Ectodermal cell (in vitro differentiated cells): ENCODE measurements around the gene F8.
"Not testable (repeated sequence)": the region's sequence is repeated elsewhere in the genome, so short reads cannot be mapped to it uniquely, and the experiment has no call there.

Source experiments
- H3K27ac ChIP-seq: 2 replicates; pipeline ENCODE4 v1.7.0; 2013; ENCODE audit warnings: mild to moderate bottlenecking, low read depth, low read length; ENCODE audit not compliant: insufficient read depth, poor library complexity, severe bottlenecking
- H3K27me3 ChIP-seq: 2 replicates; pipeline ENCODE4 v1.7.0; 2013; ENCODE audit warnings: mild to moderate bottlenecking, low read length; ENCODE audit not compliant: insufficient read depth, control insufficient read depth, poor library complexity, severe bottlenecking
- H3K36me3 ChIP-seq: one replicate; pipeline ENCODE4 v1.7.0; 2013; ENCODE audit warnings: low read length; ENCODE audit not compliant: control insufficient read depth, insufficient read depth
- H3K4me1 ChIP-seq: one replicate; pipeline ENCODE4 v1.7.0; 2013; ENCODE audit warnings: low read length; ENCODE audit not compliant: control insufficient read depth, insufficient read depth
- H3K4me3 ChIP-seq: 2 replicates; pipeline ENCODE4 v1.7.0; 2013; ENCODE audit warnings: low read depth, low read length, control low read depth; ENCODE audit not compliant: insufficient read depth
- H3K9me3 ChIP-seq: 2 replicates; pipeline ENCODE4 v1.7.0; 2013; ENCODE audit warnings: mild to moderate bottlenecking, low read length, moderate library complexity; ENCODE audit not compliant: control insufficient read depth
- WGBS, 2 experiments: methylation state at CpG; one replicate each; pipeline ENCODE4 v1.1.7; 2013; ENCODE audit warnings: missing lambda C conversion rate in 2 of 2; 5-methylcytosine and 5-hydroxymethylcytosine counted together

Gene F8

DNA sequence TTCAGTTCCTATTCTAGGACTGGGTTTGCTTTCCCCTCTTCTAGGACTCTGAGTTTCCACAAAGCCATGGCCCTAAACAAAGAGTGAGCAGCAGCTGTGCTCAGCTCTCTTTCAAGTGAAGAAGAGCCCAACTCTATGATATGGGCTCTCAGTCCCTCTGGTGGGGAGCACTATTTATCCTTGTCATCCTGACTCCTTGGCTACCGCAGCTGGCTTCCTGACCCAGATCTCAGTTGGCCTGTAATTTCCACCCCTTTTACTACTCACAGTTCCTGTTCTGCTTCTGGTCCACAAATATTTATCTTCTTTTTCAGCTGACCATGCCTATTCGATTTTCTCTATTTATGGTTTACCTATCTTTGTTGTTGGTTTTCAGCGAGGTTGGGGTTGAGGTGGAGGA lies 33.8 kb downstream of the F8 start:
- Histone ChIP-seq H3K9me3 (no peaks in the 10 kb centered on the region), H3K36me3 (no peaks in the 10 kb centered on the region), H3K4me1 (no peaks in the 10 kb centered on the region), H3K27me3 (no peaks in the 10 kb centered on the region), H3K4me3 (no peak overlapping the region), H3K27ac (no peak overlapping the region)
- WGBS, 2 experiments: 68 to 83% methylated on average over 1 of the region's 3 CpGs

DNA sequence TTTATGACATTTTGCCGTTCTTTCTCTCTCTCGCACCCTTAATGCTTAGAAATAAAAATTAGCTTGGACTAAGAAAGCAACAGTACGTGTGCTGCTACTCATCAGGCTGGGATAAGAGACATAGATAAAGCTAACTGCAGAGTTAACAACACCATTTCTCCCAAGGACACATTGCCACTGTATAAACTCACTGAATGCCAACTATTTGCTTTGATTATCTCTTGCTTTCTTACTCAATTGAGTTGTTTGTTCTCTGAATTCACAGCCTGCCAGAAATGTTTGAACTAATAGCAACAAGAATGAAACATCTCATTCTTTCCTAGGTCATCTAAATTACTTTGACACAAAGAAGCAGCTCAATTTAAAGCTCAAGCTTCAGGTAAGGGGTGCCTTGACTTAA lies 34.6 kb downstream of the F8 start:
- Histone ChIP-seq H3K27ac (no peak overlapping the region), H3K4me3 (no peak overlapping the region), H3K36me3 (no peaks in the 10 kb centered on the region), H3K9me3 (no peaks in the 10 kb centered on the region), H3K4me1 (no peaks in the 10 kb centered on the region), H3K27me3 (no peaks in the 10 kb centered on the region)
- WGBS, 2 experiments: 86 to 100% methylated on average over 1 to 3 of the region's 3 CpGs

DNA sequence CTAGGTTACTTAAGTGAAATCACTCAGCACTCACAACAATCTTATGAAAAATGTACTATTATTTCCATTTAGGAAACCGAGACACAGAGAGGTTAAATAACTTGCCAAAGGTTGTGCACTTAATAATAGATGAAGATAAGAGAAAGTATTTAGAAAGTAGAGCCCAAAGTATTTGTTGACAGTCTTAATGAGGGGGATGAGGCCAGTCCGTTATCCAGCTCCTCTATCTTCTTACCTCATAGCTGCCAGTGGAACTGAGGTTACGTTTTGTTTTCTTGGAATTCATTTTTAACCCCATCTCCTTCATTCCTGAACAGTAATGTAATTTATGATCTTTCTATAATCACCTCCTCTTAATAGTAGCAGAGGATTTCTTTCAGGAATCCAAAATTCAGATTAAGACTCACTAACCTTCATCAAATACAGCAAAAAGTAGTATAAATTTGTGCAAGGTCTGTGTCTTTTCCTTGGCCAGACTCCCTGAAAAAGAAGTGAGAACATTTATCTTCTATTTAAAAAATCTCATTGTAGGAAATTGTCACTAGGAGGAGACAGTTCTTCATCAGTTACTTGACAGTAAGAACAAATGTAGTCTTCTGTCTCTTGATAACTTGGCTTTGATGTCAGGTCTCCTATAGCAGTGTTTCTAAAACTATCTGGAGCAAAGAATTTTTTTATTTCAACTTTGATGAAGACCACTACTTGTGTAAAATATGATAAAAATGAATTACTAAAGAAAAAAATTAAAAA lies 35.5 kb downstream of the F8 start:
- no peaks in the 10 kb centered on the region for H3K36me3 ChIP-seq
- H3K4me1 ChIP-seq: no peaks in the 10 kb centered on the region
- H3K4me3 ChIP-seq: no peak overlapping the region
- H3K27me3 ChIP-seq: no peaks in the 10 kb centered on the region
- H3K9me3 ChIP-seq: no peaks in the 10 kb centered on the region
- H3K27ac ChIP-seq: no peak overlapping the region
- WGBS, 2 experiments: 100% methylated on average over 2 of the region's 3 CpGs; no CpG with 5 or more reads in 1 of the 2 experiments

DNA sequence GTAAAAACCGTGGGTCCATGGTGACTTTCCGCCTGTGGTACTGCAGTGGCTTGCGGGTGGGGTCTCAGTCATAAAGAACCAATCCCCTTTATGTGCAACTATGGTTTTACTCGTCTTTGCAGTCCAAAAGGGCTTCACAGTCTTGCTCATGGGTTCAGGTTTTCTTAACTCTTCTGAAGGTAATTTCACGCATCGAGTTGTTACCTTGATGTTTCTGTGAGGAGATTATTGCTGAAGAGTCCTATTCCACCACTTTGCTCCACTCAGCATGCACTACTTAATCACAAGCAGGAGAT lies 41.5 kb downstream of the F8 start:
- 54 to 62% methylated on average over 6 of the region's 6 CpGs for WGBS, 2 experiments
- Histone ChIP-seq H3K27me3 (no peaks in the 10 kb centered on the region), H3K27ac (no peak overlapping the region), H3K36me3 (no peaks in the 10 kb centered on the region), H3K4me1 (no peaks in the 10 kb centered on the region), H3K4me3 (no peak overlapping the region), H3K9me3 (no peaks in the 10 kb centered on the region)

DNA sequence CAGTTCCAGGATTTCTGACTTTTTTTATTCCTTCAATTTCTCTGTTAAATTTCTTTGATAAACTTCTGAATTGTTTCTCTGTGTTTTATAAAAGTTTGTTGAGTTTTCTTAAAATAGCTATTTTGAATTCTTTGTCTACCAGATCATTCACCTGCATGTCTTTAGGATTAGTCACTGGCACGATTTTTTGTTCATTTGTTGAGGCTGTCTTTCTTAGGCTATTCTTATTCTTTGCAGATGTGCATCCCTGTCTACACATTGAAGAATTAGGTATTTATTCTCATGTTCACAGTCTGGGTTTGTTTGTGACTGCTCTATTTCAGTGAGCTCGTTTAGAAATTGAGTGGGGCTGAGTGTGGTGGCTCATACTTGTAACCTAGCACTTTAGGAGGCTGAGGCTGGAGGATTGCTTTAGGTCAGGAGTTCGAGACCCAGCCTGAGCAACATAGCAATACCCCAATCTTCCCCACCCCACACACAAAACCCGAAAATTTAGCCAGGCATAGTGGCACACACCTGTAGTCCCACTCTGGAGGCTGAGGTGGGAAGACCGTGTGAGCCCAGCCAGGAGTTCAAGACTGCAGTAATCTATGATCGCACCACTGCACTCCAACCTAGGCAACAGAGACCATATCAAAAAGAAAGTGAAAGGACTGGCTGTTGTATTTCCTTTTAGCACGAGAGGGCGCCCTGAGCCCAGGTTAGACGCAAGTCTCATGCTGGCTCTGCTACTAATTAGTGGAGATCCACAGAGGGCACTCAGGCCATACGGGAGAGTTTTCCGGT lies 42.0 kb downstream of the F8 start:
- H3K9me3 ChIP-seq: no peaks in the 10 kb centered on the region
- no peaks in the 10 kb centered on the region for H3K27me3 ChIP-seq
- H3K27ac ChIP-seq: no peak overlapping the region
- no peak overlapping the region for H3K4me3 ChIP-seq
- H3K4me1 ChIP-seq: no peaks in the 10 kb centered on the region
- WGBS, 2 experiments: 24 to 30% methylated on average over 11 of the region's 11 CpGs
- no peaks in the 10 kb centered on the region for H3K36me3 ChIP-seq

DNA sequence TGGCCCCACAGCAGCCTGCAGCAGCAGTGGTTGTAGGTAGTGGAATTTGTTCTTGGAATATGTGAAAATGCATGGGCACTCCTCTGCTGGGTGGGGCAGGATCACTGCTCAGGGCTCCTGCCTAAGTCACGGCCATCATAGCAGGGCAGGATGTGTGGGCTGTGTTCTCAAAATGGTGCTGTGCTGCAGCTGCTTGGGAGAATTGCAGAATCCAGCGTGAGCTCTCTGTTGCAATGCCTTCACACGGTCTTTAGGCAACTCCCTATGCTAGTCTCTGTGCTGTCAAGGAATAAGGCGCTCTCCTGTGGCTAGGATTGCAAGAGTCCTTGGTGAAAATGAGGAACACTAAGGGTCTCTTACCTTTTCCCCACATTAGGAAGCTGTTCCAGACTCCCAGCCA lies 42.9 kb downstream of the F8 start:
- no peak overlapping the region for H3K27ac ChIP-seq
- no peaks in the 10 kb centered on the region for H3K36me3 ChIP-seq
- H3K9me3 ChIP-seq: no peaks in the 10 kb centered on the region
- H3K4me1 ChIP-seq: no peaks in the 10 kb centered on the region
- H3K4me3 ChIP-seq: no peak overlapping the region
- H3K27me3 ChIP-seq: no peaks in the 10 kb centered on the region
- 89% methylated on average over 4 of the region's 4 CpGs for WGBS, 2 experiments

DNA sequence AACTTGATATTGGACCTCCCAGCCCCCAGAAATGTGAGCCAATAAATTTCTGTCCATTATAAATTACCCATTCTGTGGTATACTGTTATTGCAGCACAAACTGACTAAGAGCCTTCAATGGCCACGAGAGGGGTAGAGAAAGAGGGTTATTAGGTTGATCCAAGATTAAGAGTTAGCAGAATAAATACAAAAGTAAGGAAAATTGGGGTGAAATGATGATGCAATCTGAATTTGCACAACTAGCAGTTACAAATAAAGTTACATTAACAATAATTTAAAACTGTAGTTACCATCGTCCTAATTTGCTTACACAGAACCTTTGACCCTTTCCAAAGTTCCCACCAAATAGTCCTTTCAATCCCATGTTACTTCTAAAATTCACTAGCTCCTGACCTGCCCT lies 54.2 kb downstream of the F8 start:
- Histone ChIP-seq H3K4me1 (no peaks in the 10 kb centered on the region), H3K4me3 (no peak overlapping the region), H3K27ac (no peak overlapping the region), H3K27me3 (no peaks in the 10 kb centered on the region), H3K9me3 (no peaks in the 10 kb centered on the region), H3K36me3 (no peaks in the 10 kb centered on the region)
- WGBS, 2 experiments: 86 to 94% methylated on average over 2 of the region's 2 CpGs

DNA sequence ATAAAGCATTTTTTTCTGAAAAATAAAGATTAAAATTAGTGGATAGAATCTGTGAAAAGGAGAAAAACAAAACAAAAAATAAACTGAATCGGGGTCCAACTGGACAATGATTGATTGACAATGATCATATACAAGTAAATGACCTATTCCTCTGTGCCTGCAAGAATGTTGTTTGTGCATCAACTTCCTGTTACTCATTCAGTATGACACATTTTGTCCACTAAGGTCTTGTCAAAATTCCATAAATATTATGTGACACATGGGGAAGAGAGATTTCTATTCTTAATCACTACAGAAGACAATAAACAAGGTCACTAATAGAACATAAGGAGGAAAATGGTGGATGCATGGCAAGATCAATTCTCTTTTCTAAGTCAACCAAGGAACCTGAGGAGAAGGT lies 54.9 kb downstream of the F8 start:
- Histone ChIP-seq H3K4me3 (no peak overlapping the region), H3K9me3 (no peaks in the 10 kb centered on the region), H3K36me3 (no peaks in the 10 kb centered on the region), H3K27me3 (no peaks in the 10 kb centered on the region), H3K4me1 (no peaks in the 10 kb centered on the region), H3K27ac (no peak overlapping the region)
- 100% methylated on average over 1 of the region's 1 CpG for WGBS, 2 experiments

DNA sequence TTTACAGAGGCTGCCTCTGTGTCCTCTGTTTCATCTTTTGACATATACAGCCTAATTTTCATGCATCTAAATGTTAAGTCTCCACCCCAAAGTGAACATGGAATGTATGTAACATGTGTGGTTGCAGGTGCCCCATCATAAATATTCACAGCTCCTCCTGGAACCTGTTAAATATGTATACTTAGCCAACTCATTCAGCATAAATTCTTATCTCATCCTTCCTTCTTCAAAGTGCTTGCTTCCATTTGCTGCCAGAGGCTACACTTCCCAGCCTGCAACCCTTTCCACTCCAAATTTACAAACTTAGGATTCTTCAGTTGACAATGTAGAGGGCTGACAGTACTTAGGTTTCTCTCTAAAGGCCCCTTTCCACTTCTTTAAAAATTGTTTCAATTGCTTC lies 60.6 kb downstream of the F8 start:
- no peaks in the 10 kb centered on the region for H3K4me1 ChIP-seq
- no peak overlapping the region for H3K4me3 ChIP-seq
- no peaks in the 10 kb centered on the region for H3K27me3 ChIP-seq
- H3K9me3 ChIP-seq: no peaks in the 10 kb centered on the region
- H3K27ac ChIP-seq: no peak overlapping the region
- no peaks in the 10 kb centered on the region for H3K36me3 ChIP-seq

DNA sequence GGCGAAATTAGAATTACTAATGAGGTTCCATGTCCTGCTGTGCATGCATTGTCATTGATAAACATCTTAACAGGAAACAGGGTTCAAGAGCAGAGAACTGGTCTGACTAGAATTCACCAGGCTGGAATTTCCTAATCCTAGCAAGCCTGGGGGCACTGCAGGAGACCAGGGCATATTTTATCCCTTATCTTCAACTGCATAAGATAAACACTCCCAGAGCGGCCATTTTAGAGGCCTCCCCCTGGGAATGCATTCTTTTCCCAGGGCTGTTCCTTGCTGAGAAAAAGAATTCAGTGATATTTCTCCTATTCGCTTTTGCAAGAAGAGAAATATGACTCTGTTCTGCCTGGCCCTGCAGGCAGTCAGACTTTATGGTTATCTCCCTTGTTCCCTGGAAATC lies 66.7 kb downstream of the F8 start:
- H3K27ac ChIP-seq, H3K27me3 ChIP-seq, H3K36me3 ChIP-seq, H3K4me3 ChIP-seq, H3K9me3 ChIP-seq, H3K4me1 ChIP-seq: not testable (repeated sequence)
- 92 to 100% methylated on average over 2 to 3 of the region's 3 CpGs for WGBS, 2 experiments
